MM.1S (cell line): ENCODE results near the gene MLLT1.

ENCODE experiments used
- CTCF ChIP-seq: fragments of 300-600 bp; sonication (generic); IDR thresholded peaks from 2 replicates; pipeline ENCODE4 v1.5.1; 2016; ENCODE audit warnings: antibody characterized with exemption, low read length, mixed read lengths
- EZH2 ChIP-seq: fragments of 300-600 bp; sonication (generic); optimal IDR thresholded peaks from 2 replicates; pipeline ENCODE3; 2017; ENCODE audit warnings: low read depth, mild to moderate bottlenecking, antibody characterized with exemption, low read length, mixed read lengths
- EZH2phosphoT487 ChIP-seq: fragments of 300-600 bp; sonication (generic); IDR thresholded peaks from 2 replicates; pipeline ENCODE4 v1.6.1; 2018; ENCODE audit warnings: antibody characterized with exemption, low read length

- TF ChIP-seq CTCF = no peak
- TF ChIP-seq EZH2 = no peak
- no peak for TF ChIP-seq EZH2phosphoT487
Observed at GRCh38 chr19:6188811-6189210, 91.0 kb downstream of the MLLT1 start.
